ENCODE measurements around the gene SMPD2.
A peak's percentile ranks its signal among the peaks of the same experiment; 100 is the strongest.

The SMPD2 gene, protein sequence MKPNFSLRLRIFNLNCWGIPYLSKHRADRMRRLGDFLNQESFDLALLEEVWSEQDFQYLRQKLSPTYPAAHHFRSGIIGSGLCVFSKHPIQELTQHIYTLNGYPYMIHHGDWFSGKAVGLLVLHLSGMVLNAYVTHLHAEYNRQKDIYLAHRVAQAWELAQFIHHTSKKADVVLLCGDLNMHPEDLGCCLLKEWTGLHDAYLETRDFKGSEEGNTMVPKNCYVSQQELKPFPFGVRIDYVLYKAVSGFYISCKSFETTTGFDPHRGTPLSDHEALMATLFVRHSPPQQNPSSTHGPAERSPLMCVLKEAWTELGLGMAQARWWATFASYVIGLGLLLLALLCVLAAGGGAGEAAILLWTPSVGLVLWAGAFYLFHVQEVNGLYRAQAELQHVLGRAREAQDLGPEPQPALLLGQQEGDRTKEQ

GRCh38 chr6:109440331-109441068 lies at the start of gene SMPD2, which contains the start of gene PPIL6:
Gene SMPD2, plus strand, starts transcription at chr6:109440724. Its CDS starts 398 bp downstream, at chr6:109441122.
Gene PPIL6, minus strand, starts transcription at chr6:109440628. Its CDS starts 38 bp downstream, at chr6:109440590.
- TF ChIP-seq, protein P1, sequence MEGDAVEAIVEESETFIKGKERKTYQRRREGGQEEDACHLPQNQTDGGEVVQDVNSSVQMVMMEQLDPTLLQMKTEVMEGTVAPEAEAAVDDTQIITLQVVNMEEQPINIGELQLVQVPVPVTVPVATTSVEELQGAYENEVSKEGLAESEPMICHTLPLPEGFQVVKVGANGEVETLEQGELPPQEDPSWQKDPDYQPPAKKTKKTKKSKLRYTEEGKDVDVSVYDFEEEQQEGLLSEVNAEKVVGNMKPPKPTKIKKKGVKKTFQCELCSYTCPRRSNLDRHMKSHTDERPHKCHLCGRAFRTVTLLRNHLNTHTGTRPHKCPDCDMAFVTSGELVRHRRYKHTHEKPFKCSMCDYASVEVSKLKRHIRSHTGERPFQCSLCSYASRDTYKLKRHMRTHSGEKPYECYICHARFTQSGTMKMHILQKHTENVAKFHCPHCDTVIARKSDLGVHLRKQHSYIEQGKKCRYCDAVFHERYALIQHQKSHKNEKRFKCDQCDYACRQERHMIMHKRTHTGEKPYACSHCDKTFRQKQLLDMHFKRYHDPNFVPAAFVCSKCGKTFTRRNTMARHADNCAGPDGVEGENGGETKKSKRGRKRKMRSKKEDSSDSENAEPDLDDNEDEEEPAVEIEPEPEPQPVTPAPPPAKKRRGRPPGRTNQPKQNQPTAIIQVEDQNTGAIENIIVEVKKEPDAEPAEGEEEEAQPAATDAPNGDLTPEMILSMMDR (IDR thresholded peaks at IDR 0.05; ENCODE audit: insufficient read depth, missing control alignments), result peak; percentile 26
- FAIRE-seq (no peak), DNase-seq (ENCODE audit: insufficient read length, low spot score) (peak; percentile 72)

DNA sequence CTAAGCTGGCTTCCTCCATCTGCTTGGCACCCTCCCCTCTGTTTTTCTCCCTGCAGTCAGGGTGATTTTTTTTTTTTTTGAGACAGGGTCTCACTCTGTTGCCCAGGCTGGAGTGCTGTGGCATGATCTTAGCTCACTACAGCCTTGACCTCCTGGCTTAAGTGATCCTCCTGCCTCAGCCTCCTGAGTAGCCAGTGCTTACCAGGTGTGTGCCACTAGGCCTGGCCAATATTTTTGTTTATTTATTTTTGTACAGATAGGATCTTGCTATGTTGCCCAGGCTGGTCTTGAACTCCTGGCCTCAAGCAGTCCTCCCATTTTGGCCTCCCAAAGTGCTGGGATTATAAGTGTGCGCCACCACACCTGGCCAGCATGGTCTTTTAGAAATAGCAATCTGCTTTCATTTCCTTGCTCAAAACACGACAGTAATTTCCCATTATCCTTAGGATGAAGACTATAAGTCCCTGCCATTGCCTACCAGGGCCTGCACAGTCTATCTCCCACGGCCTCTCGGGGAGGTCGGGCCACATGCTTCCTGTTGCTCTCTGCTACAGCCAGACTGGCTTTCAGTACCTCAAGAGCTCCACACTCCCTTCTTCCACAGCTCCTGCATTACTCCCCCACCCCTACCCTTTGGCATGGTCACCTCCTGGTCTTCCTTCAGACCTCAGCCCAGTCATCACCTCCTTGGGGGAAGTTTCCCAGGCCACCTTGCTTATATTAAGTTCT lies 47.2 kb upstream of the SMPD2 start:
- no peak for FAIRE-seq
- no peak for DNase-seq (ENCODE audit: insufficient read length, low spot score)
- TF ChIP-seq, protein P1 (IDR thresholded peaks at IDR 0.05; ENCODE audit: insufficient read depth, missing control alignments), result no peak

DNA sequence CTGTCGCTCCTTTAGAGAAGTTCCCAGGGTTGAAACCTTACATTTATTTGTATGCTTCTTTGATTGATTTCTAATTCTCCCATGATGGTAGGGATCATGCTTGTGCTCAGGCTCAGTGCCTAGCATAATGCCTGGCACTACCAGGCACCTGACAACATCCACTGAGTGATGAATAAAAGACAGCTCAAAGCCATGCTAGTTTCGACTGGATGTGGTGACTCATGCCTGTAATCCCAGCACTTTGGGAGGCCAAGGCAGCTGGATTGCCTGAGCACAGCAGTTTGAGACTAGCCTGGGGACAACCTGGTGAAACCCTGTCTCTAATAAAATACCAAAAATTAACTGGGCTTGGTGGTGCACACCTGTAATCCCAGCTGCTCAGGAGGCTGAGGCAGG lies 46.6 kb upstream of the SMPD2 start:
- FAIRE-seq (no peak), DNase-seq (ENCODE audit: insufficient read length, low spot score) (no peak)
- TF ChIP-seq, protein P1 (IDR thresholded peaks at IDR 0.05; ENCODE audit: insufficient read depth, missing control alignments), result no peak

GRCh38 chr6:109396046-109396718 lies 44.3 kb upstream of the SMPD2 start:
- FAIRE-seq (no peak), DNase-seq (ENCODE audit: insufficient read length, low spot score) (no peak)
- TF ChIP-seq, protein P1 (IDR thresholded peaks at IDR 0.05; ENCODE audit: insufficient read depth, missing control alignments), result no peak

- DNase-seq (ENCODE audit: insufficient read length, low spot score), result no peak
- TF ChIP-seq, protein P1 (IDR thresholded peaks at IDR 0.05; ENCODE audit: insufficient read depth, missing control alignments), result peak; percentile 17
- FAIRE-seq, result no peak
Observed at GRCh38 chr6:109397020-109397419, 43.5 kb upstream of the SMPD2 start.

- TF ChIP-seq, protein P1 (IDR thresholded peaks at IDR 0.05; ENCODE audit: insufficient read depth, missing control alignments), result no peak
- no peak for FAIRE-seq
- DNase-seq (ENCODE audit: insufficient read length, low spot score), result no peak
Observed at GRCh38 chr6:109406196-109406595, 34.3 kb upstream of the SMPD2 start.

Data from D721Med (cell line).